Activated CD8-positive, alpha-beta memory T cell treated with anti-CD3 and anti-CD28 coated beads, Interleukin-2, amount 50 U/mL, for 48 hours (primary cell): Measurements from ENCODE around the gene ZNF284.
"Not testable (repeated sequence)": the region's sequence is repeated elsewhere in the genome, so short reads cannot be mapped to it uniquely, and the experiment has no call there.

Experiments
- DNase-seq: peaks from one replicate; pipeline ENCODE4 v3.0.0-alpha.2; 2020

Gene ZNF284

DNA sequence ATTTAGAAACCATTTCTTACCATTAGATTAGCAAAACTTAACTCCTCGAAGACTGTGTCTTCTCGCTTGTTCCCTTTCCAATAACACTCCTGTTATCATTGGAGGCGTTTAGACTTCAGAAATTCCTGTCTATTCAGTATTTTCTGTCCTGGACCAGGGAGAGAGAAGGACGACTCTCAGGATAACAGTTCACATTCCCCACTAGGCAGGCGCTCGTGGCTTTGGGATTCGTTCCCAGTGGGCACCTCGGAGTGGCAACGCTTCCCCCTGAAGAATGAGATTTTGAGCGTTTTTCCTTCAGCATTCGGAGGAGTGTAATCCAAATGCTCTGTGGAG is 40.8 kb downstream of the ZNF284 start:
- no peak for DNase-seq

DNA sequence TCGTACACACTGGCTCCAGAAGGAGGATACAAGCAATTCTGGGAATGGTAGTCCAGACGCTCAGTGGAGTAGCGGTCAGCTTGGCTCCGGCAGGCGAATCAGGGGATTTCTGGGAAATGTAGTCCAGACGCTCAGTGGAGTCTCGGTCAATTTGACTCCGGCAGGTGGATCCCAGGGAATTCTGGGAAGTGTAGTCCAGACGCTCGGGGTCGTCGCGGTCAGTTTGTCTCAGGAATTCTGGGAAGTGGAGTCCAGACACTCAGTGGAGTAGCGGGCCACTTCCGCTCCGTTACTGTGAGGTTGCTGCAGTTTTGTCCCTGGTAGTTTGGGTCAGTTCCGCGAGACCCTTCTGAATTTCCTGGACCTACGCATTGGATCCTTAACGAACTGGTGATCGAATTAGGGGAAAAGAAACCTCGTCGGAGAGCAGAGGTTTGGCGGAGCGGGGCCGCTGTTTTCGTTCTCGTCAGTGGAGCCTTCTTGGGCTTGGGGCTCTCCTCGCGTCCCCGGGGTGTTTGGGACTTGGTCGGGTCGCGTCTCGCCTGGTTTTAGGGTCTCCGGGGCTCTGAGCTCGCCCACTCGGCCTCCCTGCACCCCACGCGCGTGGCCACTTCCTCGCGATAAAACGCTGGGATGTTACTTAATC is 41.3 kb downstream of the ZNF284 start, which contains the start of gene ZNF225:
Gene ZNF225, plus strand, starts transcription at position 262 of the 646 bp plus-strand sequence. CDS start 2,429 bp downstream, outside the sequence.
- peak; percentile 86 for DNase-seq

DNA sequence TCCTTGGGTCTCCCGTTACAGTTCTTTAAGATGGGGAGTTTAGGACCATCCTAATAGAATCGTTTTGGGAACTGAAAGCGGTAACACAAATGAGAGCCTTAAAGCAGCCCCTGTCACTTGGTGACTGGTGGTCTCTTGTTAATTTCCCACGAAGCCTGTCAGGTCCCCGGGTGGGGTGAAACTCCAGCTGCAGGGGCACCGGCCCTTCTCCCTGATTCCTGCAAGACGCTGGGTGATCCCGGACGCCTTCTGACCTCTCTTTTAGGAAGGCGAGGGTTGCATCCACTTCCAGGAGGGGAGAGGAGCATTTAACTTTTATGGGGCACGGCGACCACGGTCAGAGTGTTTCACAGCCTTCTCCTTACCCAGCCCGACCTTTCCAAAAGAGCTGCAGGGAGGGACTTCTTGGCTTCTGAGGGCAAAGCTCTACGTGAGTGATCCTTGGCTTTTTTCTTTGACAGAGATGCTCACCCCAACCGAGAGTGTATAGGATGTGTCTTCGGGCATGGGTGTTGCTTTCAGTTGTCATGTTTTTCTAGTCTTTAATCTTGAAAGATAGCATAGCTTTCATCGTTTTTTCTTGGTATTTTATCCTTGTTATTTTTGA is 41.9 kb downstream of the ZNF284 start:
- peak; percentile 55 for DNase-seq

DNA sequence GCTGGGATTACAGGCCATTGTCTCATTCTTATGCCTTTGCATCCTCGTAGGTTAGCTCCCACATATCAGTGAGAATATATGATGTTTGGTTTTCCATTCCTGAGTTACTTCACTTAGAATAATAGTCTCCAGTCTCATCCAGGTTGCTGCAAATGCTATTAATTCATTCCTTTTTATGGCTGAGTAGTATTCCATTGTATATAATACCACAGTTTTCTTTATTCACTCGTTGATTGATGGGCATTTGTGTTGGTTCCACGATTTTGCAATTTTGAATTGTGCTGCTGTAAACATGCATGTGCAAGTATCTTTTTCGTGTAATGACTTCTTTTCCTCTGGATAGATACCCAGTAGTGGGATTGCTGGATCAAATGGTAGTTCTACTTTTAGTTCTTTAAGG is 49.2 kb downstream of the ZNF284 start:
- not testable (repeated sequence) for DNase-seq

DNA sequence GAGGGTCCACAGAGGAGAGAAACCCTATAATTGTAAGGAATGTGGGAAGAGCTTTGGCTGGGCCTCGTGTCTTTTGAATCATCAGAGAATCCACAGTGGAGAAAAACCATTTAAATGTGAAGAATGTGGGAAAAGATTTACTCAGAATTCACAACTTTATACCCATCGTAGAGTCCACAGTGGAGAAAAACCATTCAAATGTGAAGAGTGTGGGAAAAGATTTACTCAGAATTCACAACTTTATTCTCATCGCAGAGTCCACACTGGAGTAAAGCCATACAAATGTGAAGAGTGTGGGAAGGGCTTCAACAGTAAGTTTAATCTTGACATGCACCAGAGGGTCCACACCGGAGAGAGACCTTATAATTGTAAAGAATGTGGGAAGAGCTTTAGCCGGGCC is 60.0 kb downstream of the ZNF284 start:
- no peak for DNase-seq
